ENCODE measurements around the gene PLCH1. TPM values are rescaled to one million over a fixed set of nuclear protein-coding genes. Genes with fewer than 3 reads are reported as not detected.

Gene PLCH1
- total and polyA plus RNA-seq, 4 donors: 0.03 to 1.0 (median 0.22) TPM

GRCh38 chr3:155457591-155457990 lies 287.3 kb downstream of the PLCH1 start:
- TF ChIP-seq GABPA (IDR thresholded peaks at IDR 0.05 in 1 of 2, conservative IDR thresholded peaks at IDR 0.05 in 1 of 2): no peak
- TF ChIP-seq RAD21 (IDR thresholded peaks at IDR 0.05): no peak
- no peak for TF ChIP-seq CTCF (IDR thresholded peaks at IDR 0.05; ENCODE audit: low read depth, low read length, missing input control)
- TF ChIP-seq NR2F2 (IDR thresholded peaks at IDR 0.05): no peak
- TF ChIP-seq MAX (IDR thresholded peaks at IDR 0.05): no peak
- no peak for TF ChIP-seq JUND (IDR thresholded peaks at IDR 0.05)
- no peak for TF ChIP-seq EGR1 (IDR thresholded peaks at IDR 0.05; ENCODE audit: low read depth in 2 of 2)
- no peak for TF ChIP-seq HNF4A (conservative IDR thresholded peaks at IDR 0.05)
- TF ChIP-seq TAF1 (conservative IDR thresholded peaks at IDR 0.05): no peak
- Histone ChIP-seq H3K4me1 (ENCODE audit: control insufficient read depth in 4 of 4, insufficient read depth in 4 of 4, low read length in 3 of 4) (no peaks in the 10 kb centered on the region), H3K9ac (ENCODE audit: low read depth in 1 of 2, low read length in 2 of 2) (no peak overlapping the region), H3K4me3 (ENCODE audit: low read depth in 1 of 3, low read length in 3 of 3) (no peak overlapping the region), H3K27me3 (ENCODE audit: control insufficient read depth in 4 of 4, insufficient read depth in 4 of 4, low read length in 3 of 4) (no peaks in the 10 kb centered on the region), H3K36me3 (ENCODE audit: control insufficient read depth in 4 of 4, insufficient read depth in 3 of 4, low read depth in 1 of 4, low read length in 3 of 4) (no peaks in the 10 kb centered on the region), H3K9me3 (ENCODE audit: control insufficient read depth in 4 of 4, low read length in 3 of 4) (no peaks in the 10 kb centered on the region), H3K27ac (ENCODE audit: low read depth in 1 of 2, low read length in 2 of 2) (no peak overlapping the region)
- WGBS: 95% methylated on average over 4 of the region's 4 CpGs
- no peak for DNase-seq (ENCODE audit: low spot score)

- Histone ChIP-seq H3K4me1 (ENCODE audit: control insufficient read depth in 4 of 4, insufficient read depth in 4 of 4, low read length in 3 of 4) (no peaks in the 10 kb centered on the region), H3K27ac (ENCODE audit: low read depth in 1 of 2, low read length in 2 of 2) (no peak overlapping the region), H3K4me3 (ENCODE audit: low read depth in 1 of 3, low read length in 3 of 3) (no peak overlapping the region), H3K9me3 (ENCODE audit: control insufficient read depth in 4 of 4, low read length in 3 of 4) (no peaks in the 10 kb centered on the region), H3K36me3 (ENCODE audit: control insufficient read depth in 4 of 4, insufficient read depth in 3 of 4, low read depth in 1 of 4, low read length in 3 of 4) (no peaks in the 10 kb centered on the region), H3K27me3 (ENCODE audit: control insufficient read depth in 4 of 4, insufficient read depth in 4 of 4, low read length in 3 of 4) (no peaks in the 10 kb centered on the region), H3K9ac (ENCODE audit: low read depth in 1 of 2, low read length in 2 of 2) (no peak overlapping the region)
- TF ChIP-seq RAD21 (IDR thresholded peaks at IDR 0.05) (no peak), CTCF (IDR thresholded peaks at IDR 0.05; ENCODE audit: low read depth, low read length, missing input control) (no peak), ATF3 (IDR thresholded peaks at IDR 0.05) (no peak), HNF4G (IDR thresholded peaks at IDR 0.05) (no peak), FOXA1 (IDR thresholded peaks at IDR 0.05) (no peak), HNF4A (conservative IDR thresholded peaks at IDR 0.05) (no peak), YY1 (IDR thresholded peaks at IDR 0.05) (no peak), JUND (IDR thresholded peaks at IDR 0.05) (no peak), FOXA2 (IDR thresholded peaks at IDR 0.05) (no peak), ZBTB33 (IDR thresholded peaks at IDR 0.05) (no peak), MAX (IDR thresholded peaks at IDR 0.05) (no peak), NR2F2 (IDR thresholded peaks at IDR 0.05) (no peak), TAF1 (conservative IDR thresholded peaks at IDR 0.05) (no peak), REST (IDR thresholded peaks at IDR 0.05) (no peak), GABPA (IDR thresholded peaks at IDR 0.05 in 1 of 2, conservative IDR thresholded peaks at IDR 0.05 in 1 of 2) (no peak), RXRA (IDR thresholded peaks at IDR 0.05) (no peak), SP1 (IDR thresholded peaks at IDR 0.05) (no peak), EGR1 (IDR thresholded peaks at IDR 0.05; ENCODE audit: low read depth in 2 of 2) (no peak)
- WGBS: 92% methylated on average over 4 of the region's 4 CpGs
- no peak for DNase-seq (ENCODE audit: low spot score)
Measured at GRCh38 chr3:155455765-155456164, 289.1 kb downstream of the PLCH1 start.
